ENCODE data around the gene CACNB4. TPM values are rescaled to one million over a fixed set of nuclear protein-coding genes. Genes with fewer than 3 reads are reported as not detected.

Gene CACNB4
- total and polyA plus RNA-seq, 2 of the 4 experiments (the other 2 are of a cell fraction), result 0.12 to 0.36 TPM

DNA sequence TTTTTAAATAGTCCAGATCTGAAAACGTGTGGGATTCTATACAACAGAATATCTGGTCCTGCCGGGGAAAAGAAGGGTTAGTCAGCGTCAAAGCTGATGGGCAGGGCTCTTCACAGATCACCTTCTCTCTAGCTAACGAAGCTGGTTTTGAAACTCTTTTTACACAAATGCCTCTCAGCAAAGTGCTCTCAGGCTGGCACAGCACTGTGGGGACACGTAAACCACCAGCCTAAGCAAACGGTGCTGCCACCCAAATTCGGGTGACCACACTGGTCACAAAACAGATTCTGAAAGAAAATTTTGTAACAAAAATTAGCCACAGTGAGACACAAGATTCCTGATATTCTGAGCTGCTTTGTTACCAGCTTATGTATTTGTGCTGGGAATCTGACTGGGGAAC, 217.5 kb downstream of the CACNB4 start:
- Histone ChIP-seq H3K23ac (ENCODE audit: low read depth, low read length) (no peak overlapping the region), H3K9me1 (ENCODE audit: insufficient read depth, low read length) (no peaks in the 10 kb centered on the region), H3K9ac (ENCODE audit: low read depth, low read length) (no peak overlapping the region), H2AK9ac (replicated peaks; ENCODE audit: low read depth, low read length, poor library complexity) (no peak overlapping the region), H3K18ac (ENCODE audit: low read depth, low read length) (no peak overlapping the region), H3K36me3 (ENCODE audit: control insufficient read depth, insufficient read depth, low read length) (no peaks in the 10 kb centered on the region), H2BK5ac (ENCODE audit: low read depth, low read length, poor library complexity, severe bottlenecking) (no peak overlapping the region), H4K8ac (ENCODE audit: low read depth in 2 of 2, low read length in 2 of 2) (no peak overlapping the region), H2BK15ac (ENCODE audit: low read depth, low read length) (no peak overlapping the region), H4K20me1 (ENCODE audit: insufficient read depth, low read length) (no peaks in the 10 kb centered on the region), H4K5ac (ENCODE audit: low read depth, low read length) (no peak overlapping the region), H3K79me1 (ENCODE audit: low read depth in 1 of 2, low read length in 2 of 2) (no peaks in the 10 kb centered on the region), H3K4me1 (ENCODE audit: control insufficient read depth, insufficient read depth, low read length) (no peaks in the 10 kb centered on the region), H4K91ac (ENCODE audit: insufficient read depth, low read depth, low read length) (no peak overlapping the region), H2AFZ (replicated peaks; ENCODE audit: low read length, poor library complexity) (no peak overlapping the region), H3K4me2 (ENCODE audit: low read depth, low read length) (no peak overlapping the region), H2AK5ac (ENCODE audit: low read depth, low read length) (no peak overlapping the region), H3K4ac (ENCODE audit: low read depth, low read length) (no peak overlapping the region), H2BK20ac (ENCODE audit: low read depth, low read length) (no peak overlapping the region), H2BK120ac (ENCODE audit: low read depth, low read length) (no peak overlapping the region), H3K4me3 (ENCODE audit: insufficient read depth, low read depth, low read length) (no peak overlapping the region), H3K27ac (ENCODE audit: insufficient read depth, low read length) (no peak overlapping the region), H3K27me3 (ENCODE audit: control insufficient read depth, insufficient read depth, low read length) (no peaks in the 10 kb centered on the region), H3K9me3 (ENCODE audit: control insufficient read depth, insufficient read depth, low read length) (no peaks in the 10 kb centered on the region), H3K56ac (ENCODE audit: extremely low read depth, insufficient read depth, low read length) (no peak overlapping the region), H3K14ac (replicated peaks; ENCODE audit: low read depth, low read length) (no peak overlapping the region)
- BruUV-seq (replicated peaks), result no TSS peak
- no peak for DNase-seq
- no peak for ATAC-seq (ENCODE audit: low read depth)
- ChIA-PET POLR2A (ENCODE audit: unreplicated experiment) (no interaction called here), CTCF (no interaction called here)
- WGBS, 2 experiments (ENCODE audit: extremely low coverage in 2 of 2, insufficient read length in 1 of 2), result no CpG with 5 or more reads among the region's 7 CpGs
- TF ChIP-seq, protein P1, sequence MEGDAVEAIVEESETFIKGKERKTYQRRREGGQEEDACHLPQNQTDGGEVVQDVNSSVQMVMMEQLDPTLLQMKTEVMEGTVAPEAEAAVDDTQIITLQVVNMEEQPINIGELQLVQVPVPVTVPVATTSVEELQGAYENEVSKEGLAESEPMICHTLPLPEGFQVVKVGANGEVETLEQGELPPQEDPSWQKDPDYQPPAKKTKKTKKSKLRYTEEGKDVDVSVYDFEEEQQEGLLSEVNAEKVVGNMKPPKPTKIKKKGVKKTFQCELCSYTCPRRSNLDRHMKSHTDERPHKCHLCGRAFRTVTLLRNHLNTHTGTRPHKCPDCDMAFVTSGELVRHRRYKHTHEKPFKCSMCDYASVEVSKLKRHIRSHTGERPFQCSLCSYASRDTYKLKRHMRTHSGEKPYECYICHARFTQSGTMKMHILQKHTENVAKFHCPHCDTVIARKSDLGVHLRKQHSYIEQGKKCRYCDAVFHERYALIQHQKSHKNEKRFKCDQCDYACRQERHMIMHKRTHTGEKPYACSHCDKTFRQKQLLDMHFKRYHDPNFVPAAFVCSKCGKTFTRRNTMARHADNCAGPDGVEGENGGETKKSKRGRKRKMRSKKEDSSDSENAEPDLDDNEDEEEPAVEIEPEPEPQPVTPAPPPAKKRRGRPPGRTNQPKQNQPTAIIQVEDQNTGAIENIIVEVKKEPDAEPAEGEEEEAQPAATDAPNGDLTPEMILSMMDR (conservative IDR thresholded peaks at IDR 0.05; ENCODE audit: low read depth, low read length), result no peak
- no peak for TF ChIP-seq BHLHE40 (IDR thresholded peaks at IDR 0.05; ENCODE audit: low read depth, low read length)
- TF ChIP-seq FOS (IDR thresholded peaks at IDR 0.05; ENCODE audit: low read depth, low read length), result no peak
- TF ChIP-seq SMC3 (IDR thresholded peaks at IDR 0.05; ENCODE audit: low read depth, low read length), result no peak
- TF ChIP-seq MAZ (IDR thresholded peaks at IDR 0.05; ENCODE audit: borderline replicate concordance, low read depth, low read length), result no peak
- no peak for TF ChIP-seq CHD1 (IDR thresholded peaks at IDR 0.05; ENCODE audit: low read depth, low read length)
- intact Hi-C loops (cut with micrococcal nuclease) (no loop called here), in situ Hi-C loops (cut with MboI; ENCODE audit: low sequenced_read_pairs) (no loop called here), dilution Hi-C loops (cut with HindIII; ENCODE audit: low sequenced_read_pairs, unreplicated experiment) (no loop called here)
